Measurements from ENCODE around the gene C20orf141.

The C20orf141 gene

GRCh38 chr20:2839732-2840137 lies 24.9 kb downstream of the C20orf141 start:
- DNase-seq (ENCODE audit: low read depth) = no peak
- H3K4me3 ChIP-seq (ENCODE audit: low read length) = peak overlapping the region; percentile 86
- TF ChIP-seq, protein P1, sequence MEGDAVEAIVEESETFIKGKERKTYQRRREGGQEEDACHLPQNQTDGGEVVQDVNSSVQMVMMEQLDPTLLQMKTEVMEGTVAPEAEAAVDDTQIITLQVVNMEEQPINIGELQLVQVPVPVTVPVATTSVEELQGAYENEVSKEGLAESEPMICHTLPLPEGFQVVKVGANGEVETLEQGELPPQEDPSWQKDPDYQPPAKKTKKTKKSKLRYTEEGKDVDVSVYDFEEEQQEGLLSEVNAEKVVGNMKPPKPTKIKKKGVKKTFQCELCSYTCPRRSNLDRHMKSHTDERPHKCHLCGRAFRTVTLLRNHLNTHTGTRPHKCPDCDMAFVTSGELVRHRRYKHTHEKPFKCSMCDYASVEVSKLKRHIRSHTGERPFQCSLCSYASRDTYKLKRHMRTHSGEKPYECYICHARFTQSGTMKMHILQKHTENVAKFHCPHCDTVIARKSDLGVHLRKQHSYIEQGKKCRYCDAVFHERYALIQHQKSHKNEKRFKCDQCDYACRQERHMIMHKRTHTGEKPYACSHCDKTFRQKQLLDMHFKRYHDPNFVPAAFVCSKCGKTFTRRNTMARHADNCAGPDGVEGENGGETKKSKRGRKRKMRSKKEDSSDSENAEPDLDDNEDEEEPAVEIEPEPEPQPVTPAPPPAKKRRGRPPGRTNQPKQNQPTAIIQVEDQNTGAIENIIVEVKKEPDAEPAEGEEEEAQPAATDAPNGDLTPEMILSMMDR (conservative IDR thresholded peaks at IDR 0.05; ENCODE audit: low read depth, low read length) = no peak

GRCh38 chr20:2840138-2840966 lies 25.6 kb downstream of the C20orf141 start, which contains the start of the genes PCED1A and VPS16:
Gene PCED1A (minus strand): TSS chr20:2840655. CDS start chr20:2839912, 743 bp downstream.
Gene VPS16 (plus strand): TSS chr20:2840745. CDS start chr20:2840775, 30 bp downstream.
- DNase-seq (ENCODE audit: low read depth) = peak; percentile 48
- H3K4me3 ChIP-seq (ENCODE audit: low read length) = peak within 1 kb of the TSS; percentile 86
- TF ChIP-seq, protein P1 (conservative IDR thresholded peaks at IDR 0.05; ENCODE audit: low read depth, low read length) = no peak

DNA sequence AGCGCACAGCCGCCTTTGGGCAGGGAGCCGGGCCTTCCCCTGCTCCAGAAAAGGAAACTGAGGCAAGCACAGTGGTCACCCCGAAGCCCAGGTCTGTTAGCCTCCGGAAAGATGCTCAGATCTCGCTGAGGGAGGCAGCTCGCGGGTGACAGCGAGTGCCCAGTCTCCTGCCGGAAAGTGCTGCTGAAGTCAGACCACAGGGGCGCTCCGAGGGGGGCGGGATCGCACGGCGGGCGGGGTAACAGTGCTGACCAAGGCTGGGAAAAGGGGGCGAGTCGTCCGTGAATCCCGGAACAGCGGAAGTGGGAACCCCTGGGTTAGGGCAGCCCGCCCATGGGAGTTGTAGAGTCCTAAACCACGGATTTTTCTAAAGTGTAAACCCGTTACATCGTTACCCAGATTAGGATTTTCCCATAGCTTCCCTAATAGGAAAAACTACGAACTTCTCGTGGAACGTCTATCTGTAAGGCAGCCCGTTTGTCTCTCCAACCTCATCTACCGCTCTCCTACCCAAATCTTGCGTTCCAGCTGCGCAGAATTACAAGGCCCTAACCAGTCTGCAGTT lies 26.3 kb downstream of the C20orf141 start:
- no peak for DNase-seq (ENCODE audit: low read depth)
- peak overlapping the region; percentile 86 for H3K4me3 ChIP-seq (ENCODE audit: low read length)
- TF ChIP-seq, protein P1 (conservative IDR thresholded peaks at IDR 0.05; ENCODE audit: low read depth, low read length) = no peak

DNA sequence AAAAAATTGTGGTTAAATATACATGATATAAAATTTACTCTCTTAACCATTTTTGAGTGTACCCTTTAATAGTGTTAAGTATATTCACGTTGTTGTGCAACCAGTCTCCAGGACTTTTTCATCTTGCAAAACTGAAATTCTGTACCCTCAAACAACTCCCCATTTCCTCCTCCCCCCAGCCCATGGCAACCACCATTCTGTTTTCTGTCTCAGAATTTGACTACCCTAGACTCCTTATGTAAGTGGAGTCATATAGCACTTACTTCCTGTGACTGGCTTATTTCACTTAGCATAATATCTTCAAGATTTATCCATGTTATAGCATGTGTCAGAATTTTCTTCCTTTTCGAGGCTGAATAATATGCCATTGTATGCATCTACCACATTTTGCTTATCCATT lies 30.8 kb downstream of the C20orf141 start:
- no peak overlapping the region for H3K4me3 ChIP-seq (ENCODE audit: low read length)
- no peak for DNase-seq (ENCODE audit: low read depth)
- TF ChIP-seq, protein P1 (conservative IDR thresholded peaks at IDR 0.05; ENCODE audit: low read depth, low read length) = no peak

GRCh38 chr20:2846698-2847097 lies 31.9 kb downstream of the C20orf141 start:
- DNase-seq (ENCODE audit: low read depth) = no peak
- TF ChIP-seq, protein P1 (conservative IDR thresholded peaks at IDR 0.05; ENCODE audit: low read depth, low read length) = no peak
- H3K4me3 ChIP-seq (ENCODE audit: low read length) = no peak overlapping the region

DNA sequence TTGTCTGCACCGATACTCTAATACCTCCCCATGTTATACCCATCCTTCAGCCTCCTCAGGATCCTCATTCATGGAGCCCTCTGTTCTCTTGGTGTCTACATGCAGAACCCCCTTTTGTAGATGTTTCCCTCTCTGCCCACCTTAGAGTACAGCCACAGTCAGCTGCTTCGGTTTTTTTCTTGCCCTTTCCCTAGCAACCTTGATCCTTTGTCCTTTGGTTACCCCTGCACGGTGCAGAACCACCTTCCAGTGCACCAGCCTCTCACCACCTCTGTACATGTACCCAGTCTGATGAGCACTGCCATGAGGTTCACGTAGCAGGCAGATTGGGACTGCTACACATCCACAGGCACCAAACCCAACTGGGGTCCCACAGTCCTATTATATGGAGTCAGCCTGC lies 33.0 kb downstream of the C20orf141 start:
- no peak for DNase-seq (ENCODE audit: low read depth)
- TF ChIP-seq, protein P1 (conservative IDR thresholded peaks at IDR 0.05; ENCODE audit: low read depth, low read length) = no peak
- H3K4me3 ChIP-seq (ENCODE audit: low read length) = no peak overlapping the region

All from retinal pigment epithelial cell (primary cell).